HG03575 (cell line): ENCODE data around the gene RNF125.
A peak's percentile ranks its signal among the peaks of the same experiment; 100 is the strongest.
"Not testable (repeated sequence)": the region's sequence is repeated elsewhere in the genome, so short reads cannot be mapped to it uniquely, and the experiment has no call there.

Experiments
- ATAC-seq: cut with Tn5 transposase; IDR thresholded peaks from one replicate; pipeline ENCODE4 v1.9.1; 2021; ENCODE audit not compliant: unreplicated experiment, insufficient number of reproducible peaks, low FRiP score; ENCODE audit errors: extremely low read depth

Gene RNF125

GRCh38 chr18:32018331-32019250 lies at the start of gene RNF125:
RNF125 (plus strand) TSS chr18:32018825; CDS start chr18:32018864, 39 bp downstream.
- peak; percentile 71 for ATAC-seq

- no peak for ATAC-seq
These were observed 48.0 kb upstream of the RNF125 start for GRCh38 chr18:31970617-31971016.

GRCh38 chr18:31973929-31974546 lies 44.6 kb upstream of the RNF125 start:
- ATAC-seq: no peak

GRCh38 chr18:31976242-31976641 lies 42.4 kb upstream of the RNF125 start:
- ATAC-seq: no peak

GRCh38 chr18:31977270-31977872 lies 41.3 kb upstream of the RNF125 start:
- no peak for ATAC-seq

GRCh38 chr18:31978616-31979015 lies 40.0 kb upstream of the RNF125 start:
- no peak for ATAC-seq

GRCh38 chr18:31979714-31980113 lies 38.9 kb upstream of the RNF125 start:
- no peak for ATAC-seq

GRCh38 chr18:31980863-31981262 lies 37.8 kb upstream of the RNF125 start:
- ATAC-seq: no peak

GRCh38 chr18:31983020-31983419 lies 35.6 kb upstream of the RNF125 start:
- ATAC-seq: no peak

- ATAC-seq: no peak
These were observed 34.6 kb upstream of the RNF125 start for GRCh38 chr18:31983976-31984375.

GRCh38 chr18:31990823-31991222 lies 27.8 kb upstream of the RNF125 start:
- peak; percentile 100 for ATAC-seq

GRCh38 chr18:31996007-31996406 lies 22.6 kb upstream of the RNF125 start:
- ATAC-seq: no peak

- ATAC-seq: no peak
These were observed 19.7 kb upstream of the RNF125 start for GRCh38 chr18:31998880-31999412.

- ATAC-seq: not testable (repeated sequence)
These were observed 17.5 kb upstream of the RNF125 start for GRCh38 chr18:32001141-32001540.

- not testable (repeated sequence) for ATAC-seq
These were observed 14.8 kb upstream of the RNF125 start for GRCh38 chr18:32003822-32004221.

GRCh38 chr18:32010124-32010721 lies 8.4 kb upstream of the RNF125 start:
- no peak for ATAC-seq

GRCh38 chr18:32011193-32011592 lies 7.4 kb upstream of the RNF125 start:
- no peak for ATAC-seq

GRCh38 chr18:32019251-32019948 lies 775 bp downstream of the RNF125 start:
- ATAC-seq: no peak
